GM19239 (cell line): ENCODE data around the gene LRRC8D.

Experiments
- DNase-seq: peaks from one replicate; pipeline ENCODE4 v3.0.0; 2011; ENCODE audit warnings: low spot score; ENCODE audit not compliant: insufficient read length
- FAIRE-seq: peaks from 2 replicates; lab custom pipeline; 2011; peaks lifted over from hg19 to GRCh38; lab: Jason Lieb, UNC

The LRRC8D gene

DNA sequence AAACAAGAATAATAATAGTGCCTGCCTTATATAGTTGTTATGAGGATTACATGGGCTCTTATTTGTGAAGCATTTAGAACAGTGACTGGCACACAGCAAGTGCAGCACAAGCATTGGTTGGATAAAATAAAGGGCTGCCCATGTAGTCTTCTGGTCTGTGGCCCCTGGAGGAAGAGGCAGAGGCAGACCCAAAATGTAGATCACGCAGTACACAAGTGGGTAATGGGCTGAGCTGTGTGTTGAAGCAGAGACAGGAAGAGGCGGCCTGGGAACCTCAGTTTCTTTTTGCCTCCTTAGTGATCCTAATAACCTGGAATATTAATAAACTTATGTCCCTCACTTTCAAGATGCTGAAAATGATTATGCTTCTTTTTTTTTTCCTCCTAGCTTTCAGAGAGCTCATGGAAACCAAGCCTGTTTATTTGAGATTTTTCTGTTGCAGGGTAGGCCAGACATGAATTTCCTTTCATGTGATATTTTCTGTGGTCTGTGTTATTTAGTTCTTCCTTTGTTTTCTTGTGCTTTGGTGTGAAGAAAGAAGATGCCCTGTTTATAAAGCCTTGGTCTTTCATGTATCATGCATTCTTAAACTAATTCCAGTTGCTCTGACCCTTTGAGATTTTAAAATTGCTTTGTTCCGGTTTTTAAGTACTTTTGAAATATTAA is 42.5 kb downstream of the LRRC8D start:
- no peak for FAIRE-seq
- DNase-seq = no peak

DNA sequence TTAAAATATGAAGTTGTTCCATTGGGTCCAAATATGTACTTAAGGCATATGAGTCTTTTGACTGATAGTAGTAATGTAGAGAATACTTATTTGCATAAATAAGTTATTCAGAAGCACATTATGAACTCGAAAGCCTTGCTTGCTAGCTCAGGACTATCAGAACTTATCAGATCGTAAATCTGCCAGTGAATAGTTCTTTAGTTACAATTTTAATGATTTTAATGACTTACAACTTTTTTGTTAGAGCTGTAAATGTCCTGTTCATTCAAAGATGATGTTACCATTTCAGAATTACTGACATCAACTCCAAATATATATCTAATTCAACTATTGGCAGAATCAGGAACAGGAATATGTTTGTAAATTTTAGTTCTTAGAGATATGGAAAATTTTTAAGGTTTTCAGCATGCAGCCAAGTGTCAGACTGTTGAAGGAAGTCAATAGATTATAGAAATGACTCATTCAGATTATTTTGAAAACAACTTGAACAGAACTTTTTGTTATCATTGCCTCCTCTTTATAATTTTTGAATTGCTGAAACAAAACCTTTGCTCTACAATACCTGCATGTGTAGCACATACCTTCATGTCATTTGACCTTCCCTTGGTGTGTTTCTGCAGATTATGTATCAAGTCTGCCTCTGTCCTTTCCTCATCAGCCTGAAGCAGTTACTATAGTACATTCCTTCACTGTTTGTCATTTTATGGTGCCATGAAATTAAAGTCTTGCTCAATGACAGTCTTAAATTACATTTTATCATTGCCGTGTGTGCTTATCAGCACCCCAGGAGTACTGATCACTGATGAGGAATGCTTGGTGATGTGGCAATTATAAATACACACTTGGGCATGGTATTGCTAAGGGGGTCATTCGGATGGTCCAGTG is 44.9 kb downstream of the LRRC8D start:
- FAIRE-seq = peak; percentile 64
- no peak for DNase-seq

DNA sequence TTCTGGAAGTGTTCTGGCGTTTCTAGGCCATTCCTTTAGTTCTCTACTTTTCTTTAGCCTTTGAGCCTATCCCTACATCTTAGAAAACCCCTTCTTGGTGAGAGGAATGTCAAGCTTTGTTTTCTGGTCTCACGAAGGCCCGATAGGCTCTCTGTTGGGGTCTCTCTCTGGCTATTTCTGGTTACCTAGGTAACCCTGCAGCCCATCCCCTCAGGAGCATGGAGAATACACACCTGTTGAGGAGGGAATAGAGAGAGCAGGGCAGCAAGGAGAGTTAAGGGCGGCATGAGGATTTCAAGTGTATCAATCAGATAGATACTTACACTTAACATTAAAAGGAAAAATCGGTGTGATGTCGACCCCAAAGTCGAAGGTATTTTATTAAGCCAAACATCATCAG is 45.7 kb downstream of the LRRC8D start:
- FAIRE-seq (no peak), DNase-seq (no peak)

DNA sequence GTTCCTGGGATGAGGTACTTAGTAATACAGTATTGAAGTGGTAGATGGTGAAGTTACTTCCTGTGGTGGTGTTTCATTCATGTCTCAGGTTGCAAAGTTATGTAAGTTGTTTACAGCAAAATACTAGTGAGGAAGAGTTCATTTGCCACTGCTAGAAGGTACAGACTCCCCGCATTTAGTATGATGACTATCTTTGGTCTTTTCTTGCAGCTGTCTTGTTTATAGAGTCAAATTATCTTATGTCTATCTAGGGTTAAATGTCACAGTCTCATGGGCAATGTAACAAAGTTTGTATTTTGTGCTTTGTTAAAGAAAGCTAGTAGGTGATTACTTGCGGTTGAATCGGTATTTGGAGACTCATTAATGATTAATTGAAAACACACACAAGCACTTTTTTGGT is 50.2 kb downstream of the LRRC8D start:
- DNase-seq (no peak), FAIRE-seq (no peak)

DNA sequence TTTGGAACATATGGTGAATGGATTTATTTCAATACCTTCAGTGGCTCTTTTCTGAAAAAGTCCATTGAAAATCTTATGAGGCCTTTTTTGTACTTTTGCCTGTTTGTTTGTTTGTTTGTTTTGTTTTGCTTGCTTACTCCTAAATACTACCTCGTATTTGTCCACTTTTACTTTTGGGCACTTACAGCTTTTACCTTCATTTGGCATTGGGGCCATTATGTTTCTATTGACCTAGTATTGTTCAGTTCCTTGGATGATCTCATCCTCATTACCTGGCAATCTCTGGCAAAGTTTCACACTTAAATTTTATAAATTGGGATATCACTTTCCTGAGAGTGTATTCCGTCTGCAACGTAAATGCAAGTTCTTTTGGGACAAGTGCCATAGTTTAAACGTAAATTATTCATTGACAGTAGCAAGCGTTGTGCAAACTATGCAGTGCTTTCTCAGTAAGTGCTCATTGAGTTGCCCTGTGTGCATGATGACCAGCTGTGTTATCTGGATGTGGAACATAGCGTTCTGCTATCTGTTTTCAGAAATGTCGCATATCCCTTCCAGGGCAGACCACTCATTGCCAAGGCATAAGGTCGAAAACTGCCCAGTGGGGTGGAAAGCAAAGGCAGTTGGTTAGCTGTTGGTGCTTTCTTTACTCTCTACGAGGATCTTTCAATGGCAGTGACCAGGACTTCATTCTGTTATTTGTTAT is 51.1 kb downstream of the LRRC8D start:
- DNase-seq (no peak), FAIRE-seq (no peak)

DNA sequence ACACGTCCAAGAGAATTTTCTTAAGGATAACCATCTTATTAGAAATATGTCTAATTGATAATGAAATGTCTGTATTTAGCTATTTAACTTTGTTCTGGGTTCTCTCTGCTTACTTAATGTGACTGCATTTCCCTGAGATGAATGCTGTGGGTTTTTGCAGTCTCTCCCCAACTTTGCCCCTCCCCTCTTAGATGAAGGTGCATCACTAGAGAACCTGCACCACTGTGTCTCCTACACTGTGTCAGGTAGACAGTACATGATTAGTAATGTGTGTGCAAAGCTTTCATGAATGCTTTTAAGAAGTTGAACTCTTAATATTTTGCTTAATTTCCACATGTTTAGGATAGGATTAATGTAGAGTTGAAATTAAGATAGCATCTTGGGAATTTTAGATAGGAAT is 51.7 kb downstream of the LRRC8D start:
- FAIRE-seq = no peak
- no peak for DNase-seq

DNA sequence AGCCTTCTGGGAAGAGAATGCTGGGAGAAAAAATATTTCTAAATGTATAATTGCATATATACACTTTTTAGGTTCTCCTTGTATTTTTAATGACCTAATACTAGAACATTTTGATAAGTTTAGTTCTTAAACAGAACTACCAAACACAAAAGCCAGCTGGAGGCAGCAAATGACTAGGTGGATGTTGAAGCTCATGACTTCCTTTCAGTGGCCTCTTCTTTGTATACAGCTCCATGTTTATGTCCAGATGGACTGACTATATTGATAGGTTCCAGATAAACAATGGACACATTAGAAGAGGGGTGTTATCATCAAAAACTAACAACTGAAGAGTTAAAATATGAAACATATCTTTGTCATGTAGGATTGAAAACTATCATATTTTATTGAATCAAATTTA is 52.5 kb downstream of the LRRC8D start:
- no peak for FAIRE-seq
- DNase-seq = no peak

DNA sequence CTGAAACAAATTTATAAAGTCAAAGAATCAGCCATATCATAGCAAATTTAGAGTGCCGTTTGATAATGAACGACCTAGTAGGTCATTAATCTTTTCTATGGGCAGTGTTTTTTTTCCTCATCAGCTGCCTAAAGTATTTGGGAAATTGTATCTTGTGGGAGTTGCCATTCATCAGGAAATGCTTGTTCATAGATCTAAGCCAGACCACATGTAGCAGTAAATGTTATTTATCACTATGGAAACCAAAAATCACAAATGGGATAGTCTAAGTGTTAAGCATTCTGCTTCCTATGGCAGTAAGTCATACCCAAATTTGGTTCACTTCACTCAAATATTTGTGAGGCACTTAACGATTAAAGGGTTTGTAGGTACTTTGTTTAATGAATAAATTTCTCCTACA is 52.9 kb downstream of the LRRC8D start:
- DNase-seq (no peak), FAIRE-seq (no peak)

DNA sequence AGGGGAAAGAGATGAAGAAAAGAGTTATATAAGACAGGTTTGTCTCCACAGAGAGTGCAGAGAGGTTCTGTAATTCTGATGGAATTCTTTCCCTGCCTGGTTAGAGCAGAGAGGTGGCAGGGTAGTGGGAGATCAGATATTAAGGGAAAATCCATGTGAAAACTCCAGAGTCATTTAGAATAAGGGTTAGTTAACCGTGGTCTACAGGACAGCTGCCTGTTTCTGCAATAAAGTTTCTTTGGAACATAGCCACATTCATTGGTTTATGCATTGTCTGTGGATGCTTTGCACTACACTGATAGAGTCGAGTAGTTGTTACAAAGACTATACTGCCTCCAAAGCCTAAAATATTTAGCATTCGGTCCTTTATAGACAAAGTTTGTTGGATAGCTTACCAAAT is 55.6 kb downstream of the LRRC8D start:
- DNase-seq (no peak), FAIRE-seq (no peak)

DNA sequence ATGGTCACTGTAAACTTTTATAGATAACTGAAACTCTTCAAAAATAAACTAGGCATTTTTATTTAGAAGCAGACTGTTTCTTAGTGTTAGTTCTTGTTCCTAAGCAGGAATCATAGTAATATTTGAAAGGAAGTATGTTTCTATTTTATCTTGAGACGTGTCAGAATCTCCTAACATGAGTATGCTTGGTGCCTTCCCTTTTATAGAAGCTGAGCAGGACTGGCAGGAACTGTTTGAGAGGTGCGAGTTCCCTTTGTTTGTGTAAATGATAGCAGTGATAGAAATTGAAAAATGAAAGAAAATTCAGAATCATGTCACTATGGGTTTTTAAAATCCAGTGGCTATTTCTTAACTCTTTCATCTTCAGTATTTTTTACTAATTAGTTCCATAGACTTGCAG is 56.9 kb downstream of the LRRC8D start:
- DNase-seq = no peak
- FAIRE-seq = peak; percentile 35

DNA sequence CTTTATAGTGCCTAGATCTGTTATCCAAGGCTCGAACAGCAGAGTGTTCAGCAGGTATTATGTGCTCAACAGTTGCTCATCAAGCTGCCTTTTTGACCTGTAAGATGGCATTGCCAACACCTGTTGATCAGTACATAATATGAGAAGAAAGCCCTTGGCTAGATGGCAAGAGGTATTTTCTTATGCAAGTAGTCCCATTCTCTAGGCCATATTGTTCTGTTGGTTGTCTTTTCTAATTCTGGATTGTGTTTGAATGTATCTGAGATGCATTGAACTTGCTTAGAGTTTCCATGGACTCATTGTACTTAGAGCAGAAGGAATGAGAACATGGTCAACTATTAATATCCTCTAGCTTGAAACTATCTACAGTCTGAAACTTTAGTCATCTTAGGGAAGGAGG is 57.4 kb downstream of the LRRC8D start:
- no peak for FAIRE-seq
- no peak for DNase-seq

DNA sequence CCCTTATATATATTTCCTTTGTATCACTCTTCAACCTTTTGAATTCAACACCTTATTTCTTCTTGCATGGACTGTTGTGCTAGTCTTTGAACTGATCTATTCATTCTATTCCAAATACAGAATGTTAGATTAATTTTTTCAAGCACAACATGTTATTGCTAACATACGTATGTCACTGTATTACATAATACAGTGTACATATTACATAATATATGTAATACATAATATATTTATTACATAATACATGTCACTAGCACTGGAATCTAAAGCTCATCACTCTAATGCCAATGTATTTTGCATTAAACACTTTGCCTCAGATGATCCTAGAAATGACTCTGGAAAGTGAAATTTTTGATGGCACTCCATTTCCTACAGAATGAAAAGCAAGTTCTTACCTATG is 59.8 kb downstream of the LRRC8D start:
- FAIRE-seq (no peak), DNase-seq (no peak)

DNA sequence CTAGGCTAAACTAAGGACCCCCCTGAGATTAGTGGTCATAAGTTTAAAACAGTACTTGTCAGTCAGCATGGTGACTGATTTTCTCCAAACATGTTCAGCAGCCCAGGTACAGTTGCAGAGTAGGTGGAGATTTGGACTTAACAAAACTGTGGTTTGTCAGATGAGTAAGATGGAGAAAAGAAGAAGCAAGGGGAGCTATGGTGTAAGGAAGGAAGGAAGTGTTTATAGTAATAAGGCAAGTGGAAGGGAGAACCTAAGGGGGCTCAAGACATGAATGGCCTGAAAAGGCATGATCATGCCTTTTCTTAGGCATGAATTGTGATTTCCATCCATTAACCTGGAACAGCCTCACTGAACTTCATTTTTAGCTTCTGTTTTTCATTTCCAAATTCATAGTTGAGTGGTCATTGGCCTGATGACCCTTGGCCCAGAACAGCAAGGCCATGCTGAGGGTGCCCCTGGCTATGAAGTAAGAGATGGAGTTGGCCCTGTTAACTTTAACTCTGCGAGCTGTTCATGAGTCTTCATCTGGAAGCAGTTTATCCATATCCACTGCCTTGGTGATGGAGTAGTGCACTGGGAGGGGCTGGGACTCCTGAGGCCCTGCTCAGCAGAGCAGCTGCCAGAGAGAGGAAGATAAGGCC is 60.7 kb downstream of the LRRC8D start:
- FAIRE-seq (no peak), DNase-seq (no peak)

DNA sequence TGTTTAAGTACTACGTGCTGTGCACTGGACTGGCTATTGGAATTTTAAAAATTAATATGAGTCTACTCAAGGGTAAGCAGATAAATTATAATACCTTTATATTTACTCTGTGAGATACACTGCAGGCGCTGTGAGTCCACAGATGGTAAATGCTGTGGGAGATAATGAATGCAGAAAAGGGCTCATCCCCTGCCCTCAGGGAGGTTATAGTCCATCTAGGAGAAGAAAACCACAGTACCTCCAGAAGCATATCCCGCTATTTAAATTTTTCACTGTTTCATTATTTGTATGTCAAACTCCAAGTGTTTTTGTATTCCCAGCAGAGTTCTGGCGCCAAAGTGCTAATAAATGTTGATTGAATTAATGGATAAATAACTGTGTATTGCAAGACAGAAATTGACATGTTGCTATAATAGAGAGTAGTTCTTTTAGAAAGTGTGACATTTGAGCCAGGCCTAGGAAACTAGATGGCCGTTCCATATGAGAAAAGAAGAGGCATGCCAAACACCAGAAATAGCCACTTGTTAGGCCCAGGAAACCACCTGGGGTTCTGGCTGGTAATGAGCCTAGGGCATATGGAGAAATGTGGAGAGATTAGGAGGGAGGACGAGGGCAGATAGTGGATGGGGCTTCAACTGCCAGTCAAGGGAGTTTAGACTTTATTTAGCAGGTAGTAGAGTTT is 61.7 kb downstream of the LRRC8D start:
- FAIRE-seq (no peak), DNase-seq (no peak)

DNA sequence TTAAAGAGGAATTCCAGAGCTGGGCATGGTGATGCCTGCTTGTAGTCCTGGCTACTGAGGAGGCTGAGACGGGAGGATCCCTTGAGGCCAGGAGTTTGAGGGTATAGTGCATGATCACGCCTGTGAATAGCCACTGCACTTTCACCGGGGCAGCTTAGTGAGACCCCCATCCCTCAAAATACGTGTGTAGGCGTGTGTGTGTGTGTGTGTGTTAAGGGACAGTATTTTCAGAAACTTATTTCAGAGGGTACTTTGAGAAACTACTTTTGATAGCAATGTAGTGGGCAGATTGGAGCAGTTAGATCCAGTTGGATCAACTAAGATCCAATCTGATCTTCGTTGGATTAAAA is 62.2 kb downstream of the LRRC8D start:
- FAIRE-seq = no peak
- DNase-seq = no peak

DNA sequence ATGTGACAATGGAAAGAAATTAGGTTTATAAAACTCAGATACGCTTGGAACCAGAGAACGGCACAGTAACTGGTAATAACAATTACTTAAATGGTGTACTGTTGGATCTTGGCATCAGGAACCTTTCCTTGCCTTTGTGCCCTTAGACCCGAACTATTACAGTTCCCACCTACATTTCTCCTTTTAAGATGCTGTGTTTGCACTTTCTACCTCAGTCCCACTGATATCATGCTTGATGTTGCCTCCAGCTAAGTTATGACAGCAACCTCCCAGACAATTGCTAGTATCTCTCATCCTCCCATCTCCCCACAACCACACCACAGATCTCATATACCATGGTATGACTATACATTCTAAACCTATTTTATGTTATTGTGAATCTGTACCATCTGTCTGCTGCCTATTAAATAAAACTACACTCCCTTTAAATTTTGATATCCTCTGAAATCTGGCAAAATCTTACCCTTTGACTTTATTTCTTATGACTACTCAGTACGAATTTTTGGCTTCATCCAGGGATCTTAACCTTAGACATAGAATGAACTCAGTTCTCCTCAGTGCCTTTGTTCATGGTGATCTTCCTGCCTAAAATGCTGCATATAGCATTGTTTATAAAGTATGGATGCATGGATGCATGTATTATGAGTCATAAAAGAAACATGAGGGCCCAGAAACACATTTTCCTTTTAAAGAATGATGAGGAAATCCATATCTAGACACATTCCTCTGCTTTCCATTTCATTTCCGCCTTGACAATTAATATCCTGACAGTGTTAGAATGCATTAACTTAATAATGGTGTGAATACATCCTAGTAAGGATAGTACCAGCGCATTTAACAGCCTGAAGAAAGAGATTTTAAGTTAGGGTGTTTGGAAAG is 64.1 kb downstream of the LRRC8D start:
- no peak for FAIRE-seq
- DNase-seq = no peak

DNA sequence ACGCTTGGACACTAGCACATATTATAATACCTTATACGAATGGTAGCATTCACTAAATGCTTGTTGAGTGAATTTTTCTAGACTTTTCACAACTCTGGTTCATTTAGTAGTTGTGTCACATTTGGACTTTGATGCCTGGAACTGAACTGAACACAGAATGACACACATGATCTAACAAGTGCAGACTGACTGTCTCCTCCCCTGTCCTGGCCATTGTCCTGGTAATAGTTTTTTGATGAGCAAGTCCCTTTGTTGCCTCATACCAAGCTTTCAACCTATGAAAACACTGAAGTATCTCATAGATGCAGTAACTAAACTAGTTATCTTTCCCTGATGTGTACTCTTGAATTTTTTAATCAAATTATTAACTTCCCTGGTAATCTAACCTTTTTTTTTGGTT is 66.4 kb downstream of the LRRC8D start:
- DNase-seq = no peak

DNA sequence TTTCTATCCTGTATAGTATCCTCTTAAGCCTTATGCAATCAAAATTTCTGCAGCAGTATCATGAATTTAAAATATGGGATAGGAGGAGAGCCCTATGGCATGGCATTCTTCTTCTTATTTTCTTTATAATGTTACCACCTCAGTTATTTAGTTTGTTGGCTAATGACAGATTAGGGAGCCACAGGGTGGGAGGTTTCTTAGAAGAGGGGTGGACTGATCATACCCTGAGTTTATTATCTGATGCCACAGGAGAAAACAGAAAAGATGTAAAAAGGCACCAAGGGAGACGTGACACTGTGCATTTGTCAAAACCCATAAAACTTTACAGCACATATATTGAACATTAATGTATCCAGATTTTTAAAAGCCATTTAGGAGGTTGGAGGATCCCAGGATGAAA is 66.9 kb downstream of the LRRC8D start:
- FAIRE-seq (no peak), DNase-seq (no peak)

More for the DNA sequence above, 66.4 kb downstream of the LRRC8D start:
- no peak for FAIRE-seq
